HT1080 (cell line): ENCODE results near the gene BRSK2. TPM values are rescaled to one million over a fixed set of nuclear protein-coding genes. Genes with fewer than 3 reads are reported as not detected.

ENCODE experiments used
- DNase-seq: peaks from one replicate; pipeline ENCODE4 v3.0.0-alpha.2; 2015; ENCODE audit warnings: low read depth
- total RNA-seq: library from RNA; depleted of rRNA; stranded (reverse); fragments of >200 nt; shearing (Covaris generic); gene quantifications from 2 replicates; pipeline ENCODE4 v1.2.3, GENCODE V29; 2014

The BRSK2 gene
- total RNA-seq, 1 experiment from 2014 or later, result 0.58 TPM

DNA sequence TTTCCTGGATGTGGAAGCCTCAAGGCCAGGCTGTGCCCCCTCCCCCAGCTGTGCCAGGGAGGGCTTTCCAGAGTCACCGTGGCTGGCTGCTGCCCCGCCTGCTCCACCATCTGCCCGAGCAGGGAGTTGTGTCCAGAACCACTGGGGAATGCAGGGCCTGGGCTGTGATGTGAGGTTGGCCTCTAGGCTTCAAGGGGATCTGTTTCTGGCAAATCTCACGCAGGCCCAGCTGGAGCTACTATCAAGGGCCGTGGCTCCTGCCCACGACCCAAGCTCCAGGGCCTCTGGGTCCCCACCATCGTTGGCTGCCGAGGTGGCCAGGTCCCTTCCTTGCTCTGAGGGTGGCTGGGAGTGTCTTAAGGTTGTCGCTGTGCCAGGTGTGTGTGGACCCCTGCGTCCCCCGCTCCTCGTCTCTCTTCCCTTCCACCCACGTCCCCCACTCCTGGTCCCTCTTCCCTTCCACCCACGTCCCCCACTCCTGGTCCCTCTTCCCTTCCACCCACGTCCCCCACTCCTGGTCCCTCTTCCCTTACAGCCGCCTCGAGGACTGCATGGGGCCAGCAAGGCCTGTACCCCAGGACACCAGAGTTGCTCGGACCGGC lies 6.1 kb downstream of the BRSK2 start:
- DNase-seq, result no peak

DNA sequence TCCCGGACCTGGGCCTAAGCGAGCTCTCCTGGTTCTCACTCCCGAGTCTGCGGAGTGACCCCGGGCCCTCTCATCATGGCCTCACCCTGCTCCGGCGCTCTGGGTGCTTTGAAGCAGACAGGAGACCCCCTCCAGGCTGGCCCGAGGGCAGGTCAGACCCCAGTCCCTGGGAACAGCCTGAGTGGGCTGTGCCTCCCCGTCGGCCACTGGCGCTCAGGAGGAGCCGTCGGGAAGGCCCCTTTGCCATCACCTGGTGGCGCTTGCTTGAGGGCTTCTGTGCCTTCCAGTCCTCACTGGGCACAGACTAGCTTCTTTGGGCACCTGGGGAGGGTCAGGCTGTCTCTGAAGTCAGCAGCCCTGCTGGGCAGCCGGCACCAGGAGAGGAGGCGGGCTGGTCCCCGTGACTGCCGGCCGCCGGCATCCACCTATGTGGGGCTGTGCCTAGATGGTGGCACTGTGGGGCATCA lies 6.7 kb downstream of the BRSK2 start:
- DNase-seq, result no peak

DNA sequence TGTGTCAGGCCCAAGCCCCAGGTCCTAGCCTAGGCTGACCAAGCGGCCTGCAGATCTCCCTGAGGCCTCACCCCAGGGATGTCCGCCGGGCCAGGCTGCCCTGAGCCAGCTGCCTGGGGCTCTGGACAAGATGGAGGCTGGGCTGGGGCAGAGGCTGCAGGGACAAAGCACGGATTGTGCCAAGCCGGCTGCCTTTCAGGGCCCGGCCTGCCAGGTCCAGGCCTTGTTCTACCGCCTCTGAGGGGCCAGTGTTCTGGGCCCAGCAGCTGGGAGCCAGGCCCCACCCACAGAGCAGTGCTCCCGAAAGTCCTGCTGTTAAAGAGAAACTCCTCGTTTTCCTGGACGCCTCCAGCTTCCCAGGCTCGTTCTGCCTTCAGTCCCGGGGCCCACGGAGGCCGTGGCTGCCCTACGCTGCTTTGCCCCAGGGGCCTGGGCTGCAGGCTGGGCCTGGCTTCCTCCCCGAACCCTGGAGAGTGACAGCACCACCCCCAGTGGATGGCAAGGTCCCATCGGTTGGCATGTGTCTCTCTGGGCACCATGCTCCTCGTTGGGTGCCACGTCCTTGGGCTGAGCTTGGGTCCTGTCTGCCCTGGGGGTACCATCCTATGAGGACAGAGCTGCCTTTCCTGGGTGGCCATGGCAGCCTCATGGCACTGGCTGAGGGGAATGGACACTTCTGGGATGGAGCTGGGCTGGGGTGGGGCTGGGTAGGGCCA lies 7.6 kb downstream of the BRSK2 start:
- DNase-seq, result no peak

DNA sequence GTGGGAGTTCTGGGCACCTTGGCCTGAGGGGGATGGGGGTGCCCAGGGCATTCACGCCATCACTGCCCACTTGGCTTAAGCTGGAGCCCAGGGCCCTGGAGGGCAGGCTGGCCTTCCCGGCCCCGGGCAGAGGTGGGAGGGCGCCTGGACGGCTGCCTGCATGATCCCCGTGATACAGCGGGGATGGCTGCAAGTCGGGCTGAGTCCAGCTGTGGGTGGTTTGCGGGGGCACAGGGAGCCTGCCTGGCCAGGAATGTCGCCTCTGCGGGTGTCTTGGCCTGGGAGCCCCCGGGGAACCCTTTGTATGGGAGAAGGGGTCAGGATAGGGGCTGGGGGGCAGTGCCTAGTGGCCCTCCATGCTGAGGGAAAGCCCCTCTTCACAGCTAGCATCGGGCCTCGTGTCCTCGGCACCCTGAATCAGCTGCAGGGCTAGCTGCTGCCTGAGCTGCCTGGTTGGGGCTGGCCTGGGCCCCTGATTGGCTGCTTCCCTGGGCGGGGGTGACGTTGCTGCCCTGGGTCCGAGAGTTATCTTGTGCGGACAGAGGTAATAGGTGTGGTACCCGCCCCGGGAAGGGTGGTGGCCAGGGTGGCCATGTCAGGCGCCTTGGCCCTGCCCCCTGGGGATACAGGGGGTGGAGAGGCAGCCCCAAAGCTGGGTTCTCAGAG lies 8.3 kb downstream of the BRSK2 start:
- DNase-seq, result no peak

DNA sequence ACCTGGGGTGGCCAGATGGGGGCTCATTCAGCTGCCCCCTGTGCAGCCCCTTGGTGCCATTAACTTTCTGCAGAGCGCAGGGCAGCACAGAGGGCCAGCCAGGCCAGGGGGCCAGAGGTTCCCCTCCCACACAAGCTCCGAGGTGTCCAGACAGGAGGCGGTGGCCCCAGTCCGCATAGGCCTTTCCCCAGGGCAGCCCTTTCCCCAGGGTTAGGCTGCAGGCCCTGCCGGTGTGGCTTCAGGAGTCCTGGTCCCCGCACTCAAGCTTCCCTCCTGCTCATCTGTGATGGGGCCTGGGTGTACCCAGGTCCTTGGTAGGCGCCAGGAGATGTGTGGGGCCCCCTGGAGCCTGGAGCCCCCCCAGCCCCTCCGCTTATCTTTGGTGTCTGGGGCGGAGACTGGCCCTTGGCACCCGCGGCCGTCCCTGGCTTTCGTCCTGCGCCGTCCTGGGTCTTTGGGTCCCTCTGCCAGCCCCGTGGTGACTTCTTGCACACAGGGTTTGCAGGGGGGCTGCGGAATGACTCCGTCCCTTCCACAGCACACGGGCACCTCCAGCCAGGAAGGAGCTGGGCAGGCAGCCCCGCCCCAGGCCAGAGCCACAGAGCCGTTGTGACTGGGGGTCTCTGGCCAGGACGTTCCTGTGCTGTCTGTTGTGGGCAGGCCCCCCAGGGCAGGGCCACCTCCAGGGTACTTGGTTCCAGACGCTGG lies 8.9 kb downstream of the BRSK2 start:
- no peak for DNase-seq

DNA sequence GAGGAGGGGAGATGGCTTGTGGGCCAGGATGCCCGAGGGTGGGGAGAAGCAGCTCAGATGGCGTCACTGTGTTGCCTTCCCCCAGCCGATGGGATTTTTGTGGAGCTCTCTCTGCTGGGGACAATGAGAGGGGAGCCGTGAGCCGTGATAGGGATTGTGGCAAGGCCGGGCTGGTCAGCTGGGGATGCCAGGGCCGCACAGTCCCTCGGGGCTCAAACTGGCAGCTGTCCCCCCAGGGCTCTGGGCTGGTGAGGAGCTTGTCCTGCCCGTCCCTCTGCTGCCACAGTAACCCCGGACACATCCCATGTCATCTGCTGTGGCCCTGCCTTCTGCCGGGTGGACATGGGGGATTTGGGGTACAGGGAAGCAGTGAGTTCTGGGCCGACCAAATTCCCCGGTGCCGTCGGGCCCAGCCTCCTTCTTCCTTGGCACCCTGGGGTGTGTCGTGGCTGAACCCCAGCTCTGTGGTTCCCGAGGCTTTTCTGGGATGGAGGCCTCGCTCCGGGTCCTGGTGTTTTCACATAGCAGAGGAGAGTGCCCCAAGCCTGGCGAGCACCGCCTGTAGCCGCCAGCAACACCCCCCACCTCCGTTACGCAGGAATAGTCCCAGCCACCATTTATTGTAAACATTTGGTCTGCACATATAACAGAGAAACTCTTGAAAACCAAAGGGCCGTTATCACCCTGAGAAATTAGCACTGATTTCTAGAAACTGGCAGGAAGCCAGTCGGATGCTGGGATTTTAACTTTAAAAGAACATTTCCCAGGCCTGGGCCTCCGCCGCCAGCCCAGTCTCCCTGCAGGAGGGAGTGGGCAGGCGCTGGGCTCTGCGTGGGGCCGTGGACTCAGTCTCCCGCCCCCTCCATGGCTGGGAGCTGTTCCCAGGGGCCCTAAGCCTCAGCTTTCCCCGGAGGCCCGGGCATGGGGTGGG lies 9.9 kb downstream of the BRSK2 start:
- no peak for DNase-seq

DNA sequence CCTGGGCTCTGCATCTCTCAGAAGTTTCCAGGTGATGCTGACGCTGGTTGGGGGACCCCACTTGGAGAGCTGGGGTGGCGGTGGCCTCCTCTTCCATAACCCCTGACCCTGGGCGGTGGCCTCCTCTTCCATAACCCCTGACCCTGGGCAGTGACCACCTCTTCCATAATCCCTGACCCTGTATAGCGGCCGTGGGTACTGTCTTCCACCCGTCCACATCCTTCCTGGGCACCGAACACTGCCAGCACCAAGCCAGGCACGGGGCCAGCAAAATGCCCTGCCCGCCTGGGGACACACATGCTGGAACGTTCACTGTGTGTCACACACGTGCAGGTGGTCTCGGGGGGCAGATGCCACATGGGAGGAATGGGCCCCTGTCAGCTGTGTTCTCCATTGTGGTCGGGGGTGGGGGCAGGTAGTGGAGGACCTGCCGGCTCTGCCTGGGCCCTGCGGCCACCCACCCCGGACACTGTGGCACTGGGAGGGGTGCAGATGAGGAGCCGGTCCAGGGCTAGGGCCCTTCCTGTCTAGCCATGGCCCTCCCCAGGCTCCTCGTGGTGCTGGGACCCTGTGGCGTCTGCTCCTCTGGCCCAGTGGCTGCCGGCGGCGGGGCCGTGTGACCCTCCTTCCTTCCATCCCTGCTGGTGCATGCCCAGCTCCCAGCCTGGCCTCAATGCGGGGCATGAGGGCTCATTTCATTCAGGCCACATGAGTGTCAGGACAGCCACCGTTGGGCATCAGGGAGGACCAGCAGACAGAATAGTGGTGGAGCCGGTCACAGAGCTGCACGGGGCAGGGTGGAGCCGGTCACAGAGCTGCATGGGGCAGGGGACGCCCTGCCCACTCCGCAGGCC lies 10.8 kb downstream of the BRSK2 start:
- no peak for DNase-seq

DNA sequence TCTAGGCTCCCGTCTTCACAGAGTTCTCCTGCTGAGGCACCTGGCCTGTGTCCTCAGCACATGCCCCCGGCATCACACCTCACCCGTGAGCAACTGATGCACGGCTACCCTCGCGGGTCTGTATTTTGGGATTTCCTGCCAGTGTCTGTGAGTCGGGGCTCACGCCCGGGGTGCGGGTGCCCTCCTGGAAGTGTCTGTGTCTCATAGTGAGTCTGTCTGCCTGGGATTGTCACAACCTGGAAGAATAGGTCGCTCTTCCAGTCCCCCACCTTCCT lies 11.4 kb downstream of the BRSK2 start:
- DNase-seq, result no peak

DNA sequence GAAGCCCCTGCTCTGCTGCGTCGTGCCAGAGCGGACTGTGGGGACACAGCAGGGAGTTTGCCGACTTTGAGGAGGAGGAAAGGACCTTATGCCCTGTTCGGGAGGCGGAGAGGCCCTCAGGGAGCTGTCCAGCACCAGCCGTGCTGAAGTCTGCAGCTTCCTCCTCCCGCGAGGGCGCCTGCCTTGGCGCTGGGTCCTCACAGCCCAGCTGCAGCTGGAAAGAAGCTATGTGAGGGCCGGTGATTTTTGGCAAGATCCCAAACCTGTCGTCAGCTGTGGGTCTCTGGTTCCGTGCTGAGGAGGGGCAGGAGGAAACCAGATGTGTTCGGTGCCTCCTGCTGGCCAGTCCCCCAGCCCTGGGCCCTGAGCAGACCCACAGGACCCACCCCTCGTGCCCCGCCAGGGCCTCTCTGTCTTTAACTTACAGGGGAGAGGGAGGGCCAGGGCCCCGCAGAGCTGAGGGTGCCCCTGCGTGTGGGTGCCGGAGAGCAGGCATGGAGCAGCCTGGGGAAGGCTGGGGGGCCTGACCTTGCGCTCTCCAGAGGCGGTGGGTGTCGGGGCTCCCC lies 12.0 kb downstream of the BRSK2 start:
- peak; percentile 40 for DNase-seq

DNA sequence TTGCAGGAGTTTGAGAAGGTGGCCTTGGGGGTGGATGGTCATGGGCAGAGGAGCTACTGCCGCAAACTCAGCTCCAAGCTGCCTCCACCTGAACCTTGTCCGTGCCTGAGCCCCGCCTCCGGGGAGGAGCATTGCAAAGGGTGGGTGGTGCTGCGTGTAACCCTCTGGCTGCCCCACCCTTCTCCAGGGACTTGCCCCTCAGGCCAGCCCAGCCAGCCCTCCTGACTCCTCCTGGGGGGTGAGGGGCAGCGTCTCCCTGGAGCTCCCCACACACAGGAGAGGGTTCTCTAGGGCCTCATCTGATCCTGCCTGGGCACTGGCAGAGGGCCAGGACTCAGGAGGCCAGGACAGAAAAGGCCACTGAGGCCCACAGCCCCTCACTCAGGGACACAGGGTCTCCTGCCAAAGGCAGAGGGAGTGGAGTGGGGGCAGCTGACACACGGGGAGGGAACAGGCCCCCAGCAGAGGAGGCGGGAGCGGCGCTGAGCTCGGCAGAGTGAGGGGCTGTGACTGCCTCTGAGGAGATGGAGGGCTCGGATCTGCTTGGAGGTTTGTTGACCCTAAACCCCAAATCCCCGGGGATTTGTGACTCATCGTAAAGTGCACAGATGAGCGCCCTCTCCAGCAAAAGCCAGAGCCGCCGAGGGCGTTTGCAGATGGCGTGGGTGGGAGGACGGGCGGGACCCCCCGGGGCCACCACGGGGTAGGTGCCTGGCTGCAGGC lies 12.8 kb downstream of the BRSK2 start:
- DNase-seq, result no peak

DNA sequence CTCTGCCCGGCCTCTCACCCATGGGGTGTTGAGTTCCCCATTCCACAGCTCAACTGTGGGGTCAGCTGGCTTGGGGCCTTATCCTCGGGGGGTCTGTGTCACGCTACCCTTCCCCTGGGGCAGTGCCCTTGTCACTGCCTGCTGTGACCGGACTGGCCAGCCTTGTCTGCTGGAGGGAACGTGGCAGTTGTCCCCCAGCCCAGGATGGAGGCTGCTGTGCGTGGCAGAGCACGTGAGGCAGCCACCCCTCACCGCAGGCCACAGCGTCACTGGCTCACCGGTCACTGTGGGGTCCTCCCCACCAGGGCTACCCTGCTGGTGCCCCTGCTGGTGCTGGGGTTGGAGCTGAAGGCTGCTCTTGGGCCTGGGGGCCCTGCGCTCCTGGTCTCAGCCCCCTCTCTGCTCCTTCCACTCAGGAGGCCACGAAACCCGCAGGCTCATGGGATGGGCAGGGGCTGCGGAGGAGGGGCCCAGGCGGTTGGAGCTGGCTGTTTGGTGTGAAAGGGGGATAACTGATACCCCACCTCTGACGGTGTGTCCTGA lies 13.4 kb downstream of the BRSK2 start:
- DNase-seq, result no peak

DNA sequence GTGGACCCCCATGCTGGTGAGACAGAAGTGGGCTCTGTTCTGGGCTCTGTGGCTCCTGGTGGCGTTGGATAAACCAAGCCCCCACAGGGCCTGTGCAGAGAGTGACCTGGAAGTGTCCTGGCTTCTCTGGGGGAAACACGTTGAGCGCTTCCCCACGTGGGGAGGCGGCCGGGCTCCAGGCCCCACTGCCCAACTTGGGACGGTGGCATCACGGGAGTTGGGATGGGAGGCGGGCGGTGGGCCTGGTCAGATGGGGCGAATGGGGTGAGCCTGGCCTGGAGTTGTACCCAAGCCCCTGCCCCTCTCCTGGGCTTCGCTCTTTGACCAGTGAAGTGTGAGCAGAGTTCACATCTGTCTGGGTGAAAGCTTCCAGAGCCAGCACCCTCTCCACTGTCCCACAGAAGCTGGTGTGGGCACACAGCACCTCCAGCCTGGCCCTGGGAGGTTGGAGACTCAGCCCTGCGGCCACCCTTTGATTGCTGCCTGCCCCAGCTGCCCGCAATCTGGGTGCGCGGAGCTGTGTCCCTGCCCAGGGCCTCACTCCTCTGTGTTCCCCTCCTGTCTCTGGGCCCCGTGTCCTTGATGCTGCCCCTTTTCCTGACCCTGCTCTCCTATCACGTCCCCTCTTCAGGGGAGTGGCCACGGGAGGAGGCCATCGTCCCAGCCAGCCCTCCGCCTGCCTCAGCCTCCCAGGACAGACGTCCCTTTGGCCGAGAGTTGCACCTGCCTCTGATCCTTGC lies 14.2 kb downstream of the BRSK2 start:
- DNase-seq, result no peak

DNA sequence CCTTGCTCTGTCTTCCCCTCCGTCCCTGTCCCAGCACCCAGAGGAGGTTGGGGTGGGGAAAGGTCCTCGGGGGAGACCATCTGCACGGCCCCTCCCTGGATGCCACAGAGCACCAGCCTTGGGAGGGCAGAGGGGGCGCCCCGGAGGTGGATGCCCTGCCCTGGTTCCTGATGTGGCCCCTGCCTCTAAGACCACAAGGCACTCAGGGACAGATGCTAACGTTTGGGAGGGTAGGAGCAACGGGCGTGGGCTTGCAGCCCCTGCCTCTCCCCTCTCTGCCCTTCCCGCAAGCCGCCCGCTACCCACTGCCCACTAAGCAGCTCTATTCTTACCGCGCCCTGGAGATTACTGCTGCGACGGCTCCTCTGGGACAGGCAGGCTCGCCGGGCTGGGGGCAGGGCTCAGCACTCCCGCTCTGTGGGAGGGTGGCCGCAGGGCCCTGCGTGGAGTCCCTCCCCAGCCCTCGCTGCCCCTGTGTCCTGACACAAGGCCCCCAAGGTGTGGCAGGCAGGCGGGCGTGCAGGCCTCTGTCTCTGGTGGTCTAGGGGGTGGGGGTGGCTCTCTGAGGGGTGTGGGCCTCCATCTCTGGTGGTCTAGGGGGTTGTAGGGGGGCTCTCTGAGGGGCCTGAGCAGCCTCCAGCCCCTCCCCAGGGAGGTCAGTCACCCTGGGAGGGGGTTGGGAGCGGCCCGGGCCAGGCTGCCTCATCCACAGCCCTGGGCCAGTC lies 14.9 kb downstream of the BRSK2 start:
- DNase-seq, result no peak

DNA sequence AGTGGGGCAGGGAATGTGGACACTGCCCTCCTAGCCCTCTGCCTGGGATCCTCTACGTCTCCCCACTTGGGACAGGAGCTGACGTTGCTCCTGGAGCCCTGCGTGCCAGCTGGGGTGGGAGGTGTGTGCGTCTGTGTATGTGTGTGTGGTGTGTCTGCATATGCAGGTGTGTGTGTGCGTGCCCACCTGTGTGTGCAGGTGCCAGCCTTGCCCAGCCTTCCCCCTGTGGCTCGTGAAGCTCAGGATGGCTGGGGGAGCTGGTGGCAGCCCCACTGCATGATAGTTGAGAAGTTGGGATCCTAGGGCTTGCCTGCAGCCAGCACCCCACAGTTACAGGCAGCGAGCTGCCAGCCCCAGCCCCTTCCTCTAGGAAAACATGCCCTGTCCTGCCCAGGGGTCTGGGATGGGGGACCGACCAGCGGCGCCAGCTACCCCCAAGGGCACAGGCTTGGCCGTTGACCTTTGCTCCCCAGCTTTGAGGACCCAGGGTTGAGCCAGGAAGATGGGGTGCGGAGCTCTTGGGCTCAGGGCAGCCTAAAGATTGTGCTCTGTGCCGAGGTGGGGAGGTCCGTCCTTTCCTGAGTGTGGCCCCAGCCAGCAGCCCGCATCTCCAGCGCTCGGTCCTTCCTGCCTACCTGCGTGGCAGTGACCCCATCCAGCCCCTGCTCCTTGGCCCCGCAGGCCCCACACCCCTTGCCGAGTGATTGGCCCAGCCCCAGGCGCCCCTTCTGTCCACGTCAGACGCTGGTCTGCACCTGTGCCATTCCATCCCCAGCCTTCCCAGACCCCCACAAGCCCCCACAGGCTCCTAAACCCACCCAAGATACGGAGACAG lies 15.7 kb downstream of the BRSK2 start:
- no peak for DNase-seq

DNA sequence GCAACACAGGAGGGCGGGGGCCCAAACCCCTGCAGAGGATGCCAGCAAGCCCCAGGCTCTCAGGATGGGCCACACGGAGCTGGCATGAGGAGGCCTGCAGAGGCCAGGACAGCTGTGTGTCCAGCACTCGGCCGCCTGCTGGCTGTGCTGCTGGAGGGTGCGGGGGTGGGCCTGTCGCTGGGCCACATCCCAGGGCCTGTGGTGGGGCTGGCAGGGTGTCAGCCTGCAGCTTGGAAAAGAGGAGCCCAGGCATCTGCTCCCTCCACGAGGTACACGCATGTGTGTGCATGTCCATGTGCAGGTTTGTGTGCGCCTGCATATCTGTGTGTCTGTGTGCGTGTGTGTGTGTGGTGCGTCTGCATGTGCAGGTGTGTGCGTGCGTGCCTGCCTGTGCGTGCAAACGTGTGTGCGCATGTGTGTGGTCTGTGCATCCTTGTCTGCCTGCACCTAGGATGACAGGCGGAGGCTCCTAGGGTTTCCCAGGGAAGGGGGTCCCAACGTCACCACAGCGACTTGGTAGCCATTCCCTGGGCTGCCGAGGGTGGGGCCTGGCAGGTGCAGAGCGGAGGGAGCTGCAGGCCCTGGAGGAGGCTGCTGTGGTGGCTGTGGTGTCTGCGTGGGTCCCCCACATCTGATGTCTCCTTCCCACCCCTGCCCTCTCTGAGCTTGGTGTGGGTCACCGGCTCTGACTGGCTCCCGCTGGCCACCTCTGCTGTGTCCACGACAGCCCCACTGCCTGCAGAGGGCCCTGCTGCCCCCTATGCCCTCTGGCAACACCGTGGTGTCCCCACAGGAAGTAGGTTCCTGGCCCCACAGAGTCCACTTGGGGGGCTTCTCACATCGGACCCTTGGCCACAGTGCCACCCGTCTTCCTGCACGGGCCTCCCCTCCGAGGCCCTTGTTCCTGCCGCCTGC lies 17.1 kb downstream of the BRSK2 start:
- DNase-seq, result no peak

DNA sequence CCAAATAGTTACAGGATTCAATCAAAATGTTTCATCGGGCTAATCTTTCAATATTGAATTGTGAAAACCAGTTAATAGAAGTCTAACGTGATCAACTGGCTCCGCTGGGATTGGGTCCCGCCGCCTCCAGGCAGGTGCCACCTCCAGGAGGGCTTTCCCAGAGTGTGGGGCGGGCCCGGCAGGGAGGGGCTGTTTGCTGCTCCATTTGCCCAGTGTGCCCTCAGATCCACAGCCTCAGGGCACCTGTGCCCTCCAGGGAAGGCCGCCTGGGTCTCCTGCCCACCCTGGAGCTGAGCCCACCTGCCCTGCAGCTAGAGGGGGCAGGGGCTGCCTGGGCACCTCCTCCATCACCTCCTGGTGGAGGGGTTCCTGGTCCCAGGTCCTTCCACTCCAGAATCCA lies 17.9 kb downstream of the BRSK2 start:
- no peak for DNase-seq
